Measurements from ENCODE around the gene TTLL1.

- TF ChIP-seq ZNF146 (CRISPR knock-in tag; IDR thresholded peaks at IDR 0.05; ENCODE audit: unreplicated experiment) (no peak), HMGXB4 (CRISPR knock-in tag; IDR thresholded peaks at IDR 0.05) (no peak), SIN3B (IDR thresholded peaks at IDR 0.05; ENCODE audit: low read depth) (no peak), RFX7 (CRISPR knock-in tag; IDR thresholded peaks at IDR 0.05) (no peak), ELF1 (tag; IDR thresholded peaks at IDR 0.05) (no peak), GABPA (tag; conservative IDR thresholded peaks at IDR 0.05; ENCODE audit: low read depth) (no peak), JUND (IDR thresholded peaks at IDR 0.05; ENCODE audit: borderline replicate concordance, low read depth, low read length) (no peak), JUND (tag; IDR thresholded peaks at IDR 0.05; ENCODE audit: borderline replicate concordance, low read depth, low read length) (no peak), ZNF133 (CRISPR knock-in tag; IDR thresholded peaks at IDR 0.05) (no peak), CHD1 (IDR thresholded peaks at IDR 0.05; ENCODE audit: low read length) (no peak), BRCA1 (IDR thresholded peaks at IDR 0.05) (no peak), BRCA1 (CRISPR knock-in tag; IDR thresholded peaks at IDR 0.05) (no peak), TAF15 (IDR thresholded peaks at IDR 0.05; ENCODE audit: low read depth, low read length) (no peak)
- TF ChIP-seq, protein P1, sequence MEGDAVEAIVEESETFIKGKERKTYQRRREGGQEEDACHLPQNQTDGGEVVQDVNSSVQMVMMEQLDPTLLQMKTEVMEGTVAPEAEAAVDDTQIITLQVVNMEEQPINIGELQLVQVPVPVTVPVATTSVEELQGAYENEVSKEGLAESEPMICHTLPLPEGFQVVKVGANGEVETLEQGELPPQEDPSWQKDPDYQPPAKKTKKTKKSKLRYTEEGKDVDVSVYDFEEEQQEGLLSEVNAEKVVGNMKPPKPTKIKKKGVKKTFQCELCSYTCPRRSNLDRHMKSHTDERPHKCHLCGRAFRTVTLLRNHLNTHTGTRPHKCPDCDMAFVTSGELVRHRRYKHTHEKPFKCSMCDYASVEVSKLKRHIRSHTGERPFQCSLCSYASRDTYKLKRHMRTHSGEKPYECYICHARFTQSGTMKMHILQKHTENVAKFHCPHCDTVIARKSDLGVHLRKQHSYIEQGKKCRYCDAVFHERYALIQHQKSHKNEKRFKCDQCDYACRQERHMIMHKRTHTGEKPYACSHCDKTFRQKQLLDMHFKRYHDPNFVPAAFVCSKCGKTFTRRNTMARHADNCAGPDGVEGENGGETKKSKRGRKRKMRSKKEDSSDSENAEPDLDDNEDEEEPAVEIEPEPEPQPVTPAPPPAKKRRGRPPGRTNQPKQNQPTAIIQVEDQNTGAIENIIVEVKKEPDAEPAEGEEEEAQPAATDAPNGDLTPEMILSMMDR (IDR thresholded peaks at IDR 0.05 in 2 of 3, conservative IDR thresholded peaks at IDR 0.05 in 1 of 3; ENCODE audit: insufficient read depth in 2 of 3, low read depth in 1 of 3, low read length in 3 of 3), result no peak
- TF ChIP-seq, protein P2, sequence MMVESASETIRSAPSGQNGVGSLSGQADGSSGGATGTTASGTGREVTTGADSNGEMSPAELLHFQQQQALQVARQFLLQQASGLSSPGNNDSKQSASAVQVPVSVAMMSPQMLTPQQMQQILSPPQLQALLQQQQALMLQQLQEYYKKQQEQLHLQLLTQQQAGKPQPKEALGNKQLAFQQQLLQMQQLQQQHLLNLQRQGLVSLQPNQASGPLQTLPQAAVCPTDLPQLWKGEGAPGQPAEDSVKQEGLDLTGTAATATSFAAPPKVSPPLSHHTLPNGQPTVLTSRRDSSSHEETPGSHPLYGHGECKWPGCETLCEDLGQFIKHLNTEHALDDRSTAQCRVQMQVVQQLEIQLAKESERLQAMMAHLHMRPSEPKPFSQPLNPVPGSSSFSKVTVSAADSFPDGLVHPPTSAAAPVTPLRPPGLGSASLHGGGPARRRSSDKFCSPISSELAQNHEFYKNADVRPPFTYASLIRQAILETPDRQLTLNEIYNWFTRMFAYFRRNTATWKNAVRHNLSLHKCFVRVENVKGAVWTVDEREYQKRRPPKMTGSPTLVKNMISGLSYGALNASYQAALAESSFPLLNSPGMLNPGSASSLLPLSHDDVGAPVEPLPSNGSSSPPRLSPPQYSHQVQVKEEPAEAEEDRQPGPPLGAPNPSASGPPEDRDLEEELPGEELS (CRISPR knock-in tag; IDR thresholded peaks at IDR 0.05; ENCODE audit: borderline replicate concordance), result no peak
Measured at GRCh38 chr22:43118024-43118849, 29.0 kb upstream of the TTLL1 start.

Data from K562 (cell line).